Suprapubic skin (tissue), 4 donors: ENCODE data around the gene GPR146. TPM values are rescaled to one million over a fixed set of nuclear protein-coding genes. Genes with fewer than 3 reads are reported as not detected.

Experiments used
- DNase-seq, 2 donors: peaks; one replicate each; pipeline ENCODE4 v3.0.0-alpha.2; 2019; ENCODE audit warnings: low spot score in 2 of 2
- H3K27ac ChIP-seq: fragments of 200-600 bp; sonication (generic); one replicate; pipeline ENCODE4 v1.5.1; 2019
- H3K27me3 ChIP-seq: fragments of 200-600 bp; sonication (generic); one replicate; pipeline ENCODE4 v1.5.1; 2019
- H3K36me3 ChIP-seq: fragments of 200-600 bp; sonication (generic); one replicate; pipeline ENCODE4 v1.5.1; 2019
- H3K4me1 ChIP-seq: fragments of 200-600 bp; sonication (generic); one replicate; pipeline ENCODE4 v1.5.1; 2019
- H3K4me3 ChIP-seq: fragments of 200-600 bp; sonication (generic); one replicate; pipeline ENCODE4 v1.5.1; 2019; ENCODE audit warnings: mild to moderate bottlenecking
- H3K9me3 ChIP-seq: fragments of 200-600 bp; sonication (generic); one replicate; pipeline ENCODE4 v1.5.1; 2019
- EP300 ChIP-seq: sonication (generic); formaldehyde crosslinking; IDR thresholded peaks from one replicate; pipeline ENCODE4 v1.6.1; 2017; ENCODE audit warnings: antibody characterized with exemption
- POLR2A ChIP-seq, 2 donors: fragments of 450-650 bp; IDR thresholded peaks; one replicate each; pipeline ENCODE4 v1.6.1; 2017; ENCODE audit warnings: antibody characterized with exemption in 2 of 2, mild to moderate bottlenecking in 2 of 2, moderate library complexity in 2 of 2
- POLR2AphosphoS5 ChIP-seq, 3 donors: sonication (generic); formaldehyde crosslinking; IDR thresholded peaks; one replicate each; pipeline ENCODE4 v1.6.1; 2017; ENCODE audit warnings: antibody characterized with exemption in 3 of 3
- WGBS: methylation state at CpG from one replicate; pipeline ENCODE4 v1.1.5; 2018; 5-methylcytosine and 5-hydroxymethylcytosine counted together
- total RNA-seq, 4 donors: library from RNA; depleted of rRNA; stranded (reverse); fragments of >200 nt; gene quantifications; one replicate each; pipeline ENCODE4 v1.1.0, GENCODE V29; 2016
- TF ChIP-seq, protein P1 (sequence below), 2 donors: fragments of 200-600 bp in 1 of 2; fragments of 450-650 bp in 1 of 2; sonication (generic) in 1 of 2; IDR thresholded peaks; one replicate each; pipeline ENCODE4 v1.5.1; 2016 to 2019; ENCODE audit warnings: antibody characterized with exemption in 2 of 2, mild to moderate bottlenecking in 1 of 2, moderate library complexity in 1 of 2

Gene GPR146
- total RNA-seq, 4 donors from 2014 or later: 24.1 to 50.8 (median 39.3) TPM

DNA sequence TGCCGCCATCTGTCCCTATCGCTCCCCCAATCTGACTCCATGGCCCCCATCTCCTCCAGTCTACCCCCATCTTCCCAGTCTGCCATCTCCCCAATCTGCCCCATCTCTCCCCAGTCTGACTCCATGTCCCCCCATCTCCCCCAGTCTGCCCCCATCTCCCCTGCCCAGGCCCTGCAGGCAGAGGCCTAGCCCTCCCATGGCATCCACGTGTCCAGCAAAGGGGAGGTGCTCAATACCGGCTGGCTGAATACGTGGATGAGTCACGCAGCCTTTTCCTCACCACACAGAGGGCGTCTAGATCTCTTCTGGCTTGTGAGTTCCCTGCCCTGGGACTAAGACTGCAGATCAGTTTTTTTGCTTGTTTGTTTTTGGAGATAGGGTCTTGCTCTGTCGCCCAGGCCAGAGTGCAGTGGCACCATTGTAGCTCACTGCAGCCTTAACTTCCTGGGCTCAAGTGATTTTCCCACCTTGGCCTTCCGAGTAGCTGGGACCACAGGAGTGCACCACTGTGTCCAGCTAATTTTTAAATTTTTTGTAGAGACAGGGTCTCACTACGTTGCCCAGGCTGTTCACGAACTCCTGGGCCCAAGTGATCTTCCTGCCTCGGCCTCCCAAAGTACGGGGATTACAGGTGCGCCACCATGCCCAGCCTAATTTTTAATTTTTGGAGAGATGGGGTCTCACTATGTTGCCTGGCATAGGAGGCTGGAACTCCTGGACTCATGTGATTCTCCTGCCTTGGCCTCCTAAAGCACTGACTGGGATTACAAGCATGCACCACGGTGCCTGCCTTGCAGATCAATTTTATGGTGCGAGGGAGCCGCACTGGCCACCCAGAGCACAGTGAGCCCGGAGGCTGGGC is 15.3 kb upstream of the GPR146 start:
- Histone ChIP-seq H3K36me3 (peaks cover 8% of the 10 kb centered on the region), H3K4me1 (peaks cover 51% of the 10 kb centered on the region), H3K27ac (peak overlapping the region; percentile 86), H3K4me3 (peak overlapping the region; percentile 84), H3K9me3 (no peaks in the 10 kb centered on the region), H3K27me3 (no peaks in the 10 kb centered on the region)
- no peak for TF ChIP-seq POLR2AphosphoS5 (IDR thresholded peaks at IDR 0.05)
- TF ChIP-seq EP300: no peak
- TF ChIP-seq, protein P1, sequence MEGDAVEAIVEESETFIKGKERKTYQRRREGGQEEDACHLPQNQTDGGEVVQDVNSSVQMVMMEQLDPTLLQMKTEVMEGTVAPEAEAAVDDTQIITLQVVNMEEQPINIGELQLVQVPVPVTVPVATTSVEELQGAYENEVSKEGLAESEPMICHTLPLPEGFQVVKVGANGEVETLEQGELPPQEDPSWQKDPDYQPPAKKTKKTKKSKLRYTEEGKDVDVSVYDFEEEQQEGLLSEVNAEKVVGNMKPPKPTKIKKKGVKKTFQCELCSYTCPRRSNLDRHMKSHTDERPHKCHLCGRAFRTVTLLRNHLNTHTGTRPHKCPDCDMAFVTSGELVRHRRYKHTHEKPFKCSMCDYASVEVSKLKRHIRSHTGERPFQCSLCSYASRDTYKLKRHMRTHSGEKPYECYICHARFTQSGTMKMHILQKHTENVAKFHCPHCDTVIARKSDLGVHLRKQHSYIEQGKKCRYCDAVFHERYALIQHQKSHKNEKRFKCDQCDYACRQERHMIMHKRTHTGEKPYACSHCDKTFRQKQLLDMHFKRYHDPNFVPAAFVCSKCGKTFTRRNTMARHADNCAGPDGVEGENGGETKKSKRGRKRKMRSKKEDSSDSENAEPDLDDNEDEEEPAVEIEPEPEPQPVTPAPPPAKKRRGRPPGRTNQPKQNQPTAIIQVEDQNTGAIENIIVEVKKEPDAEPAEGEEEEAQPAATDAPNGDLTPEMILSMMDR (IDR thresholded peaks at IDR 0.05): no peak
- no peak for TF ChIP-seq POLR2A (IDR thresholded peaks at IDR 0.05)
- WGBS: 34% methylated on average over 11 of the region's 18 CpGs
- DNase-seq: peak; percentile 87 to 88

DNA sequence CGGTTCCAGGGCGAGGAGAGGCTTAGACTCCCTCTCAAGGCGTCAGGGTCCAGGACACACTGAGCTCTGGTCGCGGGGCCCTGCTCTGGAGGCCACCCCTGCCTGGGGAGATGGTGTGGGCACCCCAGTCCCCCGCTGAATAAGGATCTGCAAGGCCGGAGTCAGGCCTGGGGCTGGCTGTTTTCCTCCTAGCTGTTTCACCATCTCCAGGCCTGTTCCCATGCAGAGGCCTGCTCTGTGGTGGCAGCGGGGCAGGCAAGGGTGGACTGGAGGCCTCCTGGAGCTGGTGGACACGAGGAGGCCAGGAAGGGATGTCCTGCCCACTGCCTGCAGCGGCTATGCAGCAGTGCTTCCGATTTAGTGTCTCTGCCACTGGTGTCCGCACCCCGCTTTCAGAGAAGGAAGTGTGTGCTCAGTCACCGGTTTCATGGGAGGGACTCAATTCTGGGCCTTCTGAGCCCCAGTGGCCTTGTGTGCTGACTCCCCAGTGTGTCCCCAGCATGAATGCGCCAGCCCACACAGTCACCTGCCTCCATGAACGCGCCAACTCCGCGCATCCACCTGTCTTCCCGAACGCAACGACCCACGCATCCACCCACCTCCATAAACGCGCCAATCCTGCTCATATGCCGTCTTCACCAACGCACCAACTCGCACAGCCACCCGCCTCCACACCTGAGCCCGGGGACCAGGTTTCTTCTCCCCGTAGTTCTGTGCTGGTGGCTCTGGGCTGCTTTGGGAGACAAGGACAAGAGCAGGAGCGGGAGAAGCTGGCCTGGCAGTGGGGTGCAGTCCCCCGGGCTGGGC is 14.5 kb upstream of the GPR146 start:
- TF ChIP-seq, protein P1 (IDR thresholded peaks at IDR 0.05): no peak
- TF ChIP-seq EP300: no peak
- TF ChIP-seq POLR2AphosphoS5 (IDR thresholded peaks at IDR 0.05): no peak
- no peak for TF ChIP-seq POLR2A (IDR thresholded peaks at IDR 0.05)
- H3K36me3 ChIP-seq: peaks cover 8% of the 10 kb centered on the region
- H3K4me3 ChIP-seq: no peak overlapping the region
- no peak for DNase-seq
- 84% methylated on average over 25 of the region's 33 CpGs for WGBS
- H3K4me1 ChIP-seq: peaks cover 50% of the 10 kb centered on the region
- H3K9me3 ChIP-seq: no peaks in the 10 kb centered on the region
- H3K27me3 ChIP-seq: no peaks in the 10 kb centered on the region
- peak overlapping the region; percentile 86 for H3K27ac ChIP-seq

DNA sequence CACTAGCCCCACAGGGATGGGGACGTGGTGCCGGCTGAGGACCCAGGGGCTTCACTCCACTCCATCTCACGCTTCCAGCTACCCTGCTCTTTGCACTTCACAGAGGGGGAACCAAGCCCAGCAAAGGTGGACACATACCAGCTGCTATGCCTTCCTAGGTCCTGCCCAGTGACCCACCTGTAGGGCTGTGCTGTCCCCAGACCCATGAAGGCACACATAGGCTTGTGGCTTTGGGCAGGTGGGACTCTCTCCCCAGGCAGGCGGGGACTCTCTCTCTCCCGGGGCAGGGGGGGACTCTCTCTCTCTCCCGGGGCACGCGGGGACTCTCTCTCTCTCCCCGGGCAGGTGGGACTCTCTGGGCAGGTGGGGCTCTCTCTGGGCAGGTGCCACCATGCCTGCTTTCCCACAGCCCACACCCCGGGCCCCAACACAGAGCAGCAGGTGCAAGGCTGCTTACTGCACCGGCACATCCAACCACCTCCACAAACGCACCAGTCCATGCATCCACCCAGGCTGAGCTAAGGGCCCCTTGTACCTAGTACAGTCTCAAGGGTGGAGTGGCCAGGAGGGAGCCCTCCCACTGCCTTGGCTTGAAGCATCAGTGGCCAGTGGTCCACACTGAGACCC is 13.8 kb upstream of the GPR146 start:
- Histone ChIP-seq H3K27ac (no peak overlapping the region), H3K9me3 (no peaks in the 10 kb centered on the region)

DNA sequence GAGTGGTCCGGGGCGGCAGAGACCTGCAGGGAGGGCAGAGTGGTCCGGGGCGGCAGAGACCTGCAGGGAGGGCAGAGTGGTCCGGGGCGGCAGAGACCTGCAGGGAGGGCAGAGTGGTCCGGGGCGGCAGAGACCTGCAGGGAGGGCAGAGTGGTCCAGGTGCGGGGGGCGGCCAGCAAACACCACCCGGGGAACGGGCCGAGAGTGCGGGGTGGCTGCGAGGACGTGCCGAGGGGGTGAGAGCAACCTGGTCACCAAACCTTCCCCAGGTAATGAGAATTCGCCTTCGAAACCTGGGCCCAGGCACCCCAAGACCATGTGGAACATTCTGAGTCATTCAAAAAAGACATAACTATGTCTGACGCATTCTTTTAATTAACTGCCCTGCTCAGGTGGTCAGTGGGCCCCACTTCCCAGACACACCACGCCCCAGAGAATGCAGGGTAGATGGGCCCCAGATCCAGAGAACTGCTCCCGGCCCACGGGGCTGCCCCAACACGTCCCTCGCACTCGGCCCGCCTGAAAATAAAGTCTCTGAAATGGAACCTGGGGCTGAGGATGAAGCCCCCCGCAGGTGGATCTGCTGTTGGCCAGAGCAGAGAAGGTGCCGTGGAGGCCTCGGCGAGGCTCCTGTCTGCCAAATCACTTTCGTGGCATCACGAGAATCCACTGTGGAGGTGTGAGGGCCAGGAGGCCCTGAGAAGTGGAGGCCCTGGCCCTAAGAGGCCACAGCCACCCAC is 12.5 kb upstream of the GPR146 start:
- Histone ChIP-seq H3K27ac (no peak overlapping the region), H3K4me3 (no peak overlapping the region), H3K27me3 (no peaks in the 10 kb centered on the region), H3K36me3 (no peaks in the 10 kb centered on the region), H3K9me3 (no peaks in the 10 kb centered on the region), H3K4me1 (peaks cover 30% of the 10 kb centered on the region)
- no peak for DNase-seq
- 93% methylated on average over 27 of the region's 33 CpGs for WGBS
- no peak for TF ChIP-seq POLR2A (IDR thresholded peaks at IDR 0.05)
- TF ChIP-seq, protein P1 (IDR thresholded peaks at IDR 0.05): no peak
- no peak for TF ChIP-seq EP300
- TF ChIP-seq POLR2AphosphoS5 (IDR thresholded peaks at IDR 0.05): no peak

More for the DNA sequence above, 13.8 kb upstream of the GPR146 start:
- no CpG with 5 or more reads among the region's 12 CpGs for WGBS
- Histone ChIP-seq H3K36me3 (peaks cover 3% of the 10 kb centered on the region), H3K27me3 (no peaks in the 10 kb centered on the region), H3K4me1 (peaks cover 43% of the 10 kb centered on the region), H3K4me3 (no peak overlapping the region)
- no peak for TF ChIP-seq POLR2AphosphoS5 (IDR thresholded peaks at IDR 0.05)
- TF ChIP-seq, protein P1 (IDR thresholded peaks at IDR 0.05): no peak
- TF ChIP-seq EP300: no peak
- no peak for TF ChIP-seq POLR2A (IDR thresholded peaks at IDR 0.05)
- DNase-seq: no peak
